ENCODE measurements around the gene SETD2. TPM values are rescaled to one million over a fixed set of nuclear protein-coding genes. Genes with fewer than 3 reads are reported as not detected.
"Not testable (repeated sequence)": the region's sequence is repeated elsewhere in the genome, so short reads cannot be mapped to it uniquely, and the experiment has no call there.

Gene SETD2
- total and polyA plus RNA-seq, 2 experiments from 2014 or later = 11.9 to 37.8 TPM

GRCh38 chr3:47186285-47186684 is 22.4 kb upstream of the SETD2 start:
- Histone ChIP-seq H3K4me3 (no peak overlapping the region), H3K4me1 (ENCODE audit: insufficient read depth) (no peaks in the 10 kb centered on the region), H3K9me2 (replicated peaks; ENCODE audit: insufficient read depth) (no peaks in the 10 kb centered on the region), H3K4me2 (no peak overlapping the region), H3K9me3 (ENCODE audit: low read depth) (no peaks in the 10 kb centered on the region), H3K79me2 (no peaks in the 10 kb centered on the region), H3K27ac (no peak overlapping the region), H2AFZ (no peak overlapping the region), H3K27me3 (no peaks in the 10 kb centered on the region), H3K36me3 (replicated peaks; ENCODE audit: insufficient read depth, low read depth) (no peaks in the 10 kb centered on the region), H4K20me1 (ENCODE audit: insufficient read depth, poor library complexity, severe bottlenecking) (no peaks in the 10 kb centered on the region)
- TF ChIP-seq EZH2 (IDR thresholded peaks at IDR 0.05; ENCODE audit: borderline replicate concordance) (no peak), EZH2phosphoT487 (IDR thresholded peaks at IDR 0.05; ENCODE audit: low read depth, severe bottlenecking, unreplicated experiment) (no peak), CTCF (IDR thresholded peaks at IDR 0.05; ENCODE audit: poor library complexity) (no peak)
- WGBS (ENCODE audit: low lambda C conversion rate, missing lambda C conversion rate) = 95% methylated on average over 2 of the region's 2 CpGs
- no peak for DNase-seq (ENCODE audit: low spot score)

DNA sequence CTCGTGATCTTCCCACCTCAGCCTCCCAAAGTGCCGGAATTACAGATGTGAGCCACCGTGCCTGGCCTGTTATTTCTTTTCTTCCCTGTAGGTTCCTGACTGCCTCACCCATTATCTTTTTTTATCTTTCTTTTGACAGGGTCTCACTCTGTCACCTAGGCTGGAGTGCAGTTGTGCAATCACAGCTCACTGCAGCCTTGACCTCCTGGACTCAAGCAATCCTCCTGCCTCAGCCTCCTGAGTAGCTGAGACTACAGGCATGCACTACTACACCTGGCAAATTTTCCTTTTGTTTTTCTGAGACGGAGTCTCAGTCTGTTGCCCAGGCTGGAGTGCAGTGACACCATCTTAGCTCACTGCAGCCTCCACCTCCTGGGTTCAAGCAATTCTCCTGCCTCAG is 17.8 kb upstream of the SETD2 start:
- H3K4me2 ChIP-seq; H3K4me3 ChIP-seq; H3K27ac ChIP-seq; H3K4me1 ChIP-seq (ENCODE audit: insufficient read depth); H3K9me3 ChIP-seq (ENCODE audit: low read depth); H2AFZ ChIP-seq; DNase-seq (ENCODE audit: low spot score); H3K36me3 ChIP-seq (replicated peaks; ENCODE audit: insufficient read depth, low read depth); H4K20me1 ChIP-seq (ENCODE audit: insufficient read depth, poor library complexity, severe bottlenecking); H3K9me2 ChIP-seq (replicated peaks; ENCODE audit: insufficient read depth); H3K27me3 ChIP-seq; H3K79me2 ChIP-seq: not testable (repeated sequence)
- 94% methylated on average over 4 of the region's 4 CpGs for WGBS (ENCODE audit: low lambda C conversion rate, missing lambda C conversion rate)

- H3K9me2 ChIP-seq (replicated peaks; ENCODE audit: insufficient read depth); H4K20me1 ChIP-seq (ENCODE audit: insufficient read depth, poor library complexity, severe bottlenecking); H3K4me2 ChIP-seq; H3K79me2 ChIP-seq; H3K27me3 ChIP-seq; H3K27ac ChIP-seq; H3K4me1 ChIP-seq (ENCODE audit: insufficient read depth); DNase-seq (ENCODE audit: low spot score); H3K9me3 ChIP-seq (ENCODE audit: low read depth); H3K36me3 ChIP-seq (replicated peaks; ENCODE audit: insufficient read depth, low read depth); H2AFZ ChIP-seq; H3K4me3 ChIP-seq: not testable (repeated sequence)
- WGBS (ENCODE audit: low lambda C conversion rate, missing lambda C conversion rate) = 95% methylated on average over 12 of the region's 12 CpGs
Measured at GRCh38 chr3:47180011-47180410, 16.1 kb upstream of the SETD2 start.

DNA sequence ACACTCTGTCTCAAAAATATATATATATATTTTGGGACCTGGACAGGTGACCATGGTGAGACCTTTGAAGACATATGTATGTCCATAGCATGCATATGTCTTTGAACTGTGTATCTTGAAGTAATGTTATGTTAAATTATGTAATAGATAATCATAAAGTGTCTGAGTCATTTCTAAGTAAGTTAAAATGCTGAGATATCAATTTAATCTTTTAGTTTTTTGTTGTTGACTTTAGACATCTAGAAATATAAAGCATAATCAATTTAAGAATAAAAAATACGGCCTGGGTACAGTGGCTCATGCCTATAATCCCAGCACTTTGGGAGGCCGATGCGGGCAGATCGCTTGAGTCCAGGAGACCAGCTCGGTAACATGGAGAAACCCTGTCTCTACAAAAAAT is 12.7 kb upstream of the SETD2 start:
- TF ChIP-seq EZH2 (IDR thresholded peaks at IDR 0.05; ENCODE audit: borderline replicate concordance) (no peak), EZH2phosphoT487 (IDR thresholded peaks at IDR 0.05; ENCODE audit: low read depth, severe bottlenecking, unreplicated experiment) (no peak), CTCF (IDR thresholded peaks at IDR 0.05; ENCODE audit: poor library complexity) (no peak)
- H3K4me1 ChIP-seq (ENCODE audit: insufficient read depth) = no peaks in the 10 kb centered on the region
- no peaks in the 10 kb centered on the region for H3K36me3 ChIP-seq (replicated peaks; ENCODE audit: insufficient read depth, low read depth)
- no peak overlapping the region for H3K4me2 ChIP-seq
- DNase-seq (ENCODE audit: low spot score) = no peak
- H3K27me3 ChIP-seq = no peaks in the 10 kb centered on the region
- 98% methylated on average over 5 of the region's 5 CpGs for WGBS (ENCODE audit: low lambda C conversion rate, missing lambda C conversion rate)
- H2AFZ ChIP-seq = no peak overlapping the region
- H3K4me3 ChIP-seq = no peak overlapping the region
- H3K9me2 ChIP-seq (replicated peaks; ENCODE audit: insufficient read depth) = no peaks in the 10 kb centered on the region
- H3K79me2 ChIP-seq = no peaks in the 10 kb centered on the region
- H3K9me3 ChIP-seq (ENCODE audit: low read depth) = no peaks in the 10 kb centered on the region
- no peak overlapping the region for H3K27ac ChIP-seq
- no peaks in the 10 kb centered on the region for H4K20me1 ChIP-seq (ENCODE audit: insufficient read depth, poor library complexity, severe bottlenecking)
